Nephron progenitor cell (in vitro differentiated cells): Measurements from ENCODE around the gene GRK6.

ENCODE experiments used
- DNase-seq: peaks from one replicate; pipeline ENCODE4 v3.0.0; 2021
- H3K27ac Mint-ChIP-seq: 2 replicates; pipeline ENCODE4 v1.8.0; 2021; ENCODE audit warnings: mild to moderate bottlenecking, moderate library complexity, mixed read lengths
- H3K27me3 Mint-ChIP-seq: 2 replicates; pipeline ENCODE4 v1.8.0; 2021; ENCODE audit warnings: mild to moderate bottlenecking, low read depth, mixed read lengths; ENCODE audit not compliant: poor library complexity
- H3K36me3 Mint-ChIP-seq: 2 replicates; pipeline ENCODE4 v1.8.0; 2021; ENCODE audit warnings: low read depth, mixed read lengths
- H3K4me1 Mint-ChIP-seq: 2 replicates; pipeline ENCODE4 v1.8.0; 2021; ENCODE audit warnings: mixed read lengths
- H3K4me3 Mint-ChIP-seq: 2 replicates; pipeline ENCODE4 v1.8.0; 2021; ENCODE audit warnings: mild to moderate bottlenecking, moderate library complexity, mixed read lengths
- H3K9me3 Mint-ChIP-seq: 2 replicates; pipeline ENCODE4 v1.8.0; 2021; ENCODE audit warnings: mild to moderate bottlenecking, moderate library complexity, mixed read lengths
- TF ChIP-seq, protein P1 (sequence below): fragments of 200-600 bp; sonication (generic); IDR thresholded peaks from 2 replicates; pipeline ENCODE4 v1.5.0; 2021; ENCODE audit warnings: antibody characterized with exemption

Gene GRK6

DNA sequence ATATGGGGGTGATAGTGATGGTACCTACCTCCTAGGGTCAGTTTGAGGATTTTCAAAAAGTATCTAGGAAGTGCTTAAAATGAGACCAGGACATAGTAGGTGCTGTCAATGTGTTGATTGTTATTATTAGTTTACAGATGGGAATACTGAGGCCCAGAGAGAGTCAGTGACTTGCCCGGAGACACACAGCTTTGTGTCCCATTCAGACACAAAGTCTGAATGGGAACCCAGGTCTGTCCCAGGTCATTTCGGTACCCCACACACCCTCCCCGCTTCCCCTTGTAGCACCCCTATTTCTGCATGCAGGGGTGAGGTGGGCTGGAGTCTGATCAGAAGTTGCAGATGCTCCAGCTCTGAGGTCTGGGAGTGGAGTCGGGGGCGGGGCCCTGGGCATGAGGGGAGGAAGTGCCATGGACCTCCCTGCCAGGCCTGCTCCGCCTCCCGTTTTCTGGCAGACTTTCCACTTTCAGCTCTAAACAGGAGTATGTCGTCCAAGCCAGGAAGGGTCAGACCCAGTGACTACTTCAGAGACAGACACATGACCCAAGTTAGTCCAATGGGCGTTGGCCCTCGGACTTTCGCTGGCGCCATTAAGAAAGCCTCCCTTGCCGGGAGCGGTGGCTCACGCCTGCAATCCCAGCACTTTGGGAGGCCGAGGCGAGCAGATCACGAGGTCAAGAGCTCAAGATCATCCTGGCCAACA lies 50.2 kb downstream of the GRK6 start:
- TF ChIP-seq, protein P1, sequence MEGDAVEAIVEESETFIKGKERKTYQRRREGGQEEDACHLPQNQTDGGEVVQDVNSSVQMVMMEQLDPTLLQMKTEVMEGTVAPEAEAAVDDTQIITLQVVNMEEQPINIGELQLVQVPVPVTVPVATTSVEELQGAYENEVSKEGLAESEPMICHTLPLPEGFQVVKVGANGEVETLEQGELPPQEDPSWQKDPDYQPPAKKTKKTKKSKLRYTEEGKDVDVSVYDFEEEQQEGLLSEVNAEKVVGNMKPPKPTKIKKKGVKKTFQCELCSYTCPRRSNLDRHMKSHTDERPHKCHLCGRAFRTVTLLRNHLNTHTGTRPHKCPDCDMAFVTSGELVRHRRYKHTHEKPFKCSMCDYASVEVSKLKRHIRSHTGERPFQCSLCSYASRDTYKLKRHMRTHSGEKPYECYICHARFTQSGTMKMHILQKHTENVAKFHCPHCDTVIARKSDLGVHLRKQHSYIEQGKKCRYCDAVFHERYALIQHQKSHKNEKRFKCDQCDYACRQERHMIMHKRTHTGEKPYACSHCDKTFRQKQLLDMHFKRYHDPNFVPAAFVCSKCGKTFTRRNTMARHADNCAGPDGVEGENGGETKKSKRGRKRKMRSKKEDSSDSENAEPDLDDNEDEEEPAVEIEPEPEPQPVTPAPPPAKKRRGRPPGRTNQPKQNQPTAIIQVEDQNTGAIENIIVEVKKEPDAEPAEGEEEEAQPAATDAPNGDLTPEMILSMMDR = no peak
- no peak for DNase-seq
- no peak overlapping the region for H3K27ac Mint-ChIP-seq
- no peaks in the 10 kb centered on the region for H3K27me3 Mint-ChIP-seq
- peaks cover 7% of the 10 kb centered on the region for H3K36me3 Mint-ChIP-seq
- H3K4me3 Mint-ChIP-seq = no peak overlapping the region
- H3K9me3 Mint-ChIP-seq = no peaks in the 10 kb centered on the region
- peaks cover 66% of the 10 kb centered on the region for H3K4me1 Mint-ChIP-seq

DNA sequence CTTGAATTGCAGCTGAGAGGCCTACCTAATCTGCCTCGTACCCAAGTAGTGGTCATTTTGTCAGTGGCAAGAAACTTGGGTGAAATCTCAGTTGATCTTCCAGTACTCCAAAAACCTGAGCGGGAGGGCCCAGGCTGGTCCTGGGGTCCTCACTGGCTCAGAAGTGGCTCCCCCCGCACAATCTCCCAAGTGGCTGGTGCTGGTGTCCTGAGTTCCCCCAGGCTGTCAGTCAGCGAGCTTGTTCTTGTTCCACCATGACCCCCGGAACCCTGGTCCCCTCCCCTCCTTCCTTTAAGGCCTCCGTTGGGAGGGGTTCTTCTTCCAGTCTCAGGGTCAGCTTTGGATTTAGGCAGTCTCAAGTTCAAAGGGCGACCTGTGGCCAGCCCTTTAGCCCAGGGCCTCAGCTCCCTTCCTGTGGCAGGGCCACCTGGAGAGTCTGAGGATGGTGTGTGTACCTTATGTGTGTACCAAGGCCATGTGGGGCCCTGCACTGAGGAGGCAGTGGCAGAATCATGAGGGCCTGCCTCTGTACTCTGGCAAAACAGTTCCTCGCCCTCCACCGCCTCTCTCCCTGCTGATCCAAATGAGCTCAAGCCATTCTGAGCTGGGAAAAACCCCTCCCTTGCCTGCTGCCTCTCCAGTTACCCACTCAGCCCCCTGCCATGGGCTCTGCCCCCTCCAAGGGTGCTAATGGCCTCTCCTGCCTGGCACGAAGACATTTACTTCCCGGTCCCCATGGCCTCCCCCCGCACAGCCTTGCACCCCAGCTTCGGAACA lies 51.4 kb downstream of the GRK6 start:
- Mint-ChIP-seq H3K9me3 (no peaks in the 10 kb centered on the region), H3K27me3 (no peaks in the 10 kb centered on the region), H3K4me1 (peaks cover 65% of the 10 kb centered on the region), H3K27ac (peak overlapping the region; percentile 88), H3K4me3 (no peak overlapping the region), H3K36me3 (peaks cover 14% of the 10 kb centered on the region)
- DNase-seq = no peak
- TF ChIP-seq, protein P1 = no peak

DNA sequence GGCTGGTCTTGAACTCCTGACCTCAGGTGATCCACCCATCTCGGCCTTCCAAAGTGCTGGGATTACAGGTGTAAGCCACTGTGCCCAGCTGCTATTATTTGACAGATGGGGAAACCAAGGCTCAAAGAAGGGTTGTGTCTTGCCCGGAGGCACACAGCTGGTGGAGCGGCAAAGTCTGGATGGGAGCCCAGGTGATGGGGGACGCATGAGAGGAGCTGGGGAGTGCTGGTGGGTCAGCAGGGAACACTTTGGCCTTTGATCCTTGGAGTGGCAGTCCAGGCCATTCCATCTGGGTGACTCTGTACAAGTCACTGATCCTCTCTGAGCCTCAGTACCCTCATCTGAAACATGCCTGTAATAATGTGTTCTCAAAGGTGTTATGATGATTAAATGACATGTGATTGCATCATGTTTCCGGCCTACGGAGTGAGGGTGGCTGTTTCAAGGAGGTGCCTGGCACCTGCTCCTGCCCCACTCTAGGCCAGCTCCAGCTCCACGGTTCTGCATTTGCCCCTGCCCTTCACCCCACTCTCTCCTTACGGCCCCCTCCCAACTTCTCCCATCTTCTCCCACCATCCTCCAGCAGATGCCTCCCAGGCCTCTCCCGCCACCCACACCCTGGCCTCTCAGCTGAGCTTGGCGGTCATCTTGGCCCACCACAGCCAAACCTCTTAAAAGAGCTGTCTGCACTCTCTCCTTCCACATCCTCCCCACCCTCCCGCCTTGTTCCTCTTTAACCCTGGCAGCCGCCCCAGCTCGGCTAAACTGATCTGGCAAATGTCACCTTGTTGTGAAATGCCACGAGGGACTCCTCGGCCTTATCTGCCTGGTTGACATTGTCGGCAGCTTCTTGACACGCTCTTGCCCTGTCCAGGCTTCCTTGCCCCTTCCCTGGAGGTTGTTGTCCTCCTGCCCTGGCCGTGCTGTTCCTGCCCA lies 52.5 kb downstream of the GRK6 start:
- no peak overlapping the region for H3K4me3 Mint-ChIP-seq

DNA sequence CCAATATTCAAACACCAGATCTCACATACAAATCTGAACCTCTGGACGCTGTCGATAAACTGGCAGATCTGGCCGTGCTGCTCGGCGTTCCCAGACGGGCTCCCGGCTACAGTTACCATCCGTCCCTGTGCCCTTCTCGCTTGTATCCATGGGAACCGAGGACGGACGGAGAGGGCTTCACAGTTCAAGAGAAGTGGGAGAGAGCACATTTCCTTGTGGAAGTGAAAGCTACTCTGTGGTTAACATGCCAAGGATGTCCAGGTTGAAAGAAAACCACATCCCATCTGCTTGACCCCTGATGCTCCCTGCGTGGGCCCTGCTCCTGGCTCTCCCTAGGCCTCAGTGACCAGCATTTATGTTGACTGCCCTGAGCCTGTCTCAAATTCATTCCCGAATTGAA lies 53.3 kb downstream of the GRK6 start:
- DNase-seq = no peak
- TF ChIP-seq, protein P1 = no peak
- H3K4me1 Mint-ChIP-seq = peaks cover 70% of the 10 kb centered on the region
- H3K9me3 Mint-ChIP-seq = no peaks in the 10 kb centered on the region
- H3K4me3 Mint-ChIP-seq = no peak overlapping the region
- peak overlapping the region; percentile 98 for H3K27ac Mint-ChIP-seq
- no peaks in the 10 kb centered on the region for H3K27me3 Mint-ChIP-seq
- H3K36me3 Mint-ChIP-seq = peaks cover 29% of the 10 kb centered on the region

More for the DNA sequence above, 52.5 kb downstream of the GRK6 start:
- Mint-ChIP-seq H3K36me3 (peaks cover 22% of the 10 kb centered on the region), H3K27me3 (no peaks in the 10 kb centered on the region), H3K27ac (peak overlapping the region; percentile 71), H3K4me1 (peaks cover 70% of the 10 kb centered on the region), H3K9me3 (no peaks in the 10 kb centered on the region)
- no peak for DNase-seq
- TF ChIP-seq, protein P1 = no peak

DNA sequence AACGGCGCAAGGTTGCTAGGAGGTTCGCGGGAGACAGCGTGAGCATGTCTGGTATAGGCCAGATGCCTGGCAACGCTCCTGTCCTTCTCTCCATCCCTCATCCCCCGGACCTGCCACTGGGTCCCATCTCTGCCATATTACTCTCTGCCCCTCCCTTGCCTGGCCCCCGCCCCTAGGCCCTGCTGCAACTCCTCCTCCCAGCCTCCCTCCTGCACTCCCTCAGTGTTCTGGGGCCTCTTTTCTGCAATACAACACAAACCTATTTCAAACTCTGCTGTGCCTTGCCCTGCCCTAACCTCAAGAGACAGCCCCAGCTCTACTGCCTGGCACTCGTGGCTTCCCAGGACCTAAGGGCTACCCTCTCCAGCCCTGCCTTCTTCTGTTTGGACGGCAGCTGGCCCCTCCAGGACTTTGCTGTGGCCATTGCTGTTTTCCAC lies 55.9 kb downstream of the GRK6 start:
- Mint-ChIP-seq H3K4me1 (peaks cover 59% of the 10 kb centered on the region), H3K9me3 (no peaks in the 10 kb centered on the region), H3K27ac (peak overlapping the region; percentile 45), H3K27me3 (no peaks in the 10 kb centered on the region), H3K4me3 (no peak overlapping the region), H3K36me3 (peaks cover 39% of the 10 kb centered on the region)
- no peak for DNase-seq
- TF ChIP-seq, protein P1 = no peak
